ENCODE measurements around the gene ATE1.

The ATE1 gene

DNA sequence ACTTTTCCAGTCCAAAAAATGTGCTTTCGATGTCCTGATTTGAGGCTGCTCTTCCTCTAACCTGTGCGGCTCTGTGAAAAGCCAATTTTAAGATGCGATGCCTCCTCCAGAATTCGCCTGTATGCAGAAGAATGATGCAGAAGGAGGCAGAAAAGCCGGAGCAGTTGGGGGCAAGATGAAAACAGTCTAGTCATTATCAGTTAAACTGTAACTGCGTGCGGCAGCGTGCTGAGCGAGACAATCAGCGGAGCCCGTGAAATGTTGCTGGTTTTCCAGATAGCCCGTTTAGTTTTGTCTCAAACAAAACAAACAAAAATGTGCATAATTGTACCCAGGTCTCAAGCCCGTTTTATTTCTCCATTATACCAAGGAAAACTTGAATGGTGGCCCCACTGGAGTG lies 192.6 kb downstream of the ATE1 start:
- DNase-seq (ENCODE audit: low read depth), result no peak
- H3K4me3 ChIP-seq (replicated peaks; ENCODE audit: low read depth, low read length), result no peak overlapping the region
- TF ChIP-seq, protein P1, sequence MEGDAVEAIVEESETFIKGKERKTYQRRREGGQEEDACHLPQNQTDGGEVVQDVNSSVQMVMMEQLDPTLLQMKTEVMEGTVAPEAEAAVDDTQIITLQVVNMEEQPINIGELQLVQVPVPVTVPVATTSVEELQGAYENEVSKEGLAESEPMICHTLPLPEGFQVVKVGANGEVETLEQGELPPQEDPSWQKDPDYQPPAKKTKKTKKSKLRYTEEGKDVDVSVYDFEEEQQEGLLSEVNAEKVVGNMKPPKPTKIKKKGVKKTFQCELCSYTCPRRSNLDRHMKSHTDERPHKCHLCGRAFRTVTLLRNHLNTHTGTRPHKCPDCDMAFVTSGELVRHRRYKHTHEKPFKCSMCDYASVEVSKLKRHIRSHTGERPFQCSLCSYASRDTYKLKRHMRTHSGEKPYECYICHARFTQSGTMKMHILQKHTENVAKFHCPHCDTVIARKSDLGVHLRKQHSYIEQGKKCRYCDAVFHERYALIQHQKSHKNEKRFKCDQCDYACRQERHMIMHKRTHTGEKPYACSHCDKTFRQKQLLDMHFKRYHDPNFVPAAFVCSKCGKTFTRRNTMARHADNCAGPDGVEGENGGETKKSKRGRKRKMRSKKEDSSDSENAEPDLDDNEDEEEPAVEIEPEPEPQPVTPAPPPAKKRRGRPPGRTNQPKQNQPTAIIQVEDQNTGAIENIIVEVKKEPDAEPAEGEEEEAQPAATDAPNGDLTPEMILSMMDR (IDR thresholded peaks at IDR 0.05; ENCODE audit: low read length, missing control alignments), result no peak

DNA sequence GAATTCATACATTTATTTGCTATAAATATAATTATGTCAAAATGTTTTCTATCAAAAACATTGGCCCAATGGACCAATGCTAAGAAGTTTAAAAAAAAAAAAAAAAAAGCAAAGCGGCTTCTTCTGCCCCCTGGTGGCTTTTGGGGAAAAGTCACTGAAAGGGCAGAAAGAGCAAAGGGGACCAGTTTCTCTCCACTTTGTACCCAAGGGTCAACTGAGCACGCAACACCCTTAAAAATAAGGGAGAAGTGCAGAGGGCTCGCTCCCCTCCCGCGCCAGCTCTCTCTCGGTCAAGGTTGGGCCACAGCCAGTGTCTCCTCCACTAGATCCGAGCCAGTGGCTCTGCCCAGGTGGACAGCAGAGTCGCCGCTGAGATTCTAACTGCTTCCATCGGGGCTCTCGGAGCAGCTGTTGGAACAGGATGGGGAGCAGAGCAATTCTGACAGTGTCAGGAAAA lies 193.2 kb downstream of the ATE1 start:
- peak; percentile 27 for DNase-seq (ENCODE audit: low read depth)
- TF ChIP-seq, protein P1 (IDR thresholded peaks at IDR 0.05; ENCODE audit: low read length, missing control alignments), result peak; percentile 67
- peak overlapping the region; percentile 11 for H3K4me3 ChIP-seq (replicated peaks; ENCODE audit: low read depth, low read length)

DNA sequence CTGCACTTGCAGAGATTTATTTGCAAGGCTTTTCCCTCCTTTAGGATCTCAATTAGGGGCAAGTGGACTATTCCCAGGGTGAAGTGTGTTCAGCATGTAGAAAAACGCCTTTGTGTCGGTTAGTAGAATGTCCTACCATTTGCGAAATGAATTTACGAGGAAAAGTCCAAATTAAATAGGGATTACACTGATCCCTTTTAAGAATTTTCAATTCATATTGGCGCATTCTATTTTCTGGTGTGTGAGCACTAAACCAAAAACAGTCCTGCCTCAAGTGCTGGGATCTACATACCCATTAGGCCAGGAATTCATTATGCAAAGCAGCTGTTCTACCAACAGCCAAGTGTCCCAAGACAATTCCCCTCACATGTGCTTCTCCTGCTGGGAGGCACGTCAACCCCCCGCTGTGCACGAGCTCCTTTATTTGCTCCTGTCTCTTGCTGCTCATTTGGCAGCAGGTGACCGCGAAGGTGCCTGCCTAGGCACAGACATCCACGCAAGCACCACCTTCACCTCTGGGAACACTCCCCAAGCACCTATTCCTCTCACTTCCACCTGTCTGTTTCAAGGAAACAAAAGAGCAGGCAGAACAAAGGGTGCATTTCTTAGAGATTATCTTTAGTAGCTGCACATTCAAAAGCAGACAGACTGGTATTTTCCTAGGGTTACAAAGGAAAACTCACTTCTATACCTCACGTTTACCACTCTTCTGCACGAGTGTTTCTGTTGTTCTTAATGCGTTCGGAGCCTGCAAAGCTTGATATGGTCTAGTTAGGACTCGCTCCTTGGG lies 195.0 kb downstream of the ATE1 start:
- no peak for DNase-seq (ENCODE audit: low read depth)
- TF ChIP-seq, protein P1 (IDR thresholded peaks at IDR 0.05; ENCODE audit: low read length, missing control alignments), result no peak
- no peak overlapping the region for H3K4me3 ChIP-seq (replicated peaks; ENCODE audit: low read depth, low read length)

DNA sequence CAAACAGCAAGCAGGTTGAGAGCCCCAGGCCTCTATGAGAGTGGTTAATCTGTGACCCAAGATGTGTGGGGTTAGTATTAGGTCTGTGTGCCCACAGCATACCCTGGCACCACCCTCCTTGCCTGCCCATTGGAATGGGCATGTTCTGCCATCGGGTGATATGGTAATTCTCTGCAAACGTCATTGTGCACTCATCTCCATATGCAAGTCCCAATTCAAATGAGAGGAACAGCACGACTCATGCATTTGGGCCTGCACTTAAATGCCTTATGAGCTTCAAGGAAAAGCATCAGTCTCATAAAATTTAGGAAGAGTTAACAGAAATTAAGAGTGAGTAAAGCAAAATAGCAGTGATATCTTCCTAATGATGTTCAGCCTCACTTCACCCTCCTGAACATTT lies 195.7 kb downstream of the ATE1 start:
- TF ChIP-seq, protein P1 (IDR thresholded peaks at IDR 0.05; ENCODE audit: low read length, missing control alignments), result no peak
- no peak for DNase-seq (ENCODE audit: low read depth)
- no peak overlapping the region for H3K4me3 ChIP-seq (replicated peaks; ENCODE audit: low read depth, low read length)

DNA sequence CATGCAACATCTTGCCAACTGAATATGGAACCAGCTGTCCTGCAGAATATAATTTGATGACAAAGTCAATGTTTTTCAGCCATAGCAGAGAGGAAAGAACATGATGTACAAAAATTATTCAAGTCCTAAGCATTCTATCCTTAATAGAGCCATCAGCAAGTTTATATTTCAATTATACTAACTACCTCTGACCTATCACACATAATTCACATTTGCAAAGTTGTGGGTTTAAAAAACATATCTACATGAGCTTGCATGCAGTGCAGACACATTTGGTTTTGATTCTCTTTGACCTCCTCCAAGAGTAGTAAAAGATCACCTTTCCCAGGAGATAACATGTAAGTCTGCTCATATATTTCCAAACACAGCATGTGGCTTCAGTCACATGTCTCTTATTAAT lies 203.5 kb downstream of the ATE1 start:
- no peak overlapping the region for H3K4me3 ChIP-seq (replicated peaks; ENCODE audit: low read depth, low read length)
- TF ChIP-seq, protein P1 (IDR thresholded peaks at IDR 0.05; ENCODE audit: low read length, missing control alignments), result no peak
- no peak for DNase-seq (ENCODE audit: low read depth)

DNA sequence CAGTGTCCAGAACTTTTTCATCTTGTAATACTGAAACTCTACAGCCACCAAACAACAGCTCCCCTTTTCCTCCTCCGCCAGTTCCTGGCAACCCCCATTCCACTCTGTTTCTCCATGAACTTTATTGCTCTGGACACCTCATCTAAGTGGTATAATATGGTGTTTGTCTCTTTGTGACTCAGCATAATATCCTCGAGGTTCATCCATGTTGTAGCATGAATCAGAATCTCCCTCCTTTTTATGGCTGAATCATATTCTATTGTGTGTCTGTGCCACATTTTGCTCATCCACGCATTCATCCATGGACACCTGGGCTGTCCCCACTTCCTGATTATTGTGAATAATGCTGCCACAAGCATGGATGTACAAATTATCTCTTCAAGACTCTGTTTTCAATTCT lies 205.2 kb downstream of the ATE1 start:
- TF ChIP-seq, protein P1 (IDR thresholded peaks at IDR 0.05; ENCODE audit: low read length, missing control alignments), result no peak
- no peak overlapping the region for H3K4me3 ChIP-seq (replicated peaks; ENCODE audit: low read depth, low read length)
- DNase-seq (ENCODE audit: low read depth), result no peak

DNA sequence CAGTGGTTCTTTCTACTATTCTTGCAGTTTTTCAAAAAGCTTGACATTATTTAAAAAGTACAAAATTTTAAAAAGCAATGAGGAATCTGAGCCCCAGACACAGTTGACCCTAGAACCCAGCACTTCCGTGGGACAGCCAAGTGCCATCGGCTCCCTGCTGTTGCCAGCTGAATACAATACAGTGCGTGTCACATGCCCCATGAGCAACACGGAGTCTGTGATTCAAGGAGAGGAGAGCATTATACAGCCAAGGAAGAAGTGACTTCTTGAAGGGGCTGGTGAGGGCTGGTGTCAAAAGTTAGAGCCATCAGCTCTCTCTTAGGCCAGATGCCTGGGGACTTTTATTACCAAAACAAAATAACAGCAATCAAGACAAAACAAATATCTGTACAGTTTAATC lies 206.6 kb downstream of the ATE1 start:
- no peak for DNase-seq (ENCODE audit: low read depth)
- TF ChIP-seq, protein P1 (IDR thresholded peaks at IDR 0.05; ENCODE audit: low read length, missing control alignments), result no peak
- H3K4me3 ChIP-seq (replicated peaks; ENCODE audit: low read depth, low read length), result no peak overlapping the region

Measured in fibroblast of pulmonary artery (primary cell).